OCI-LY1 (cell line): ENCODE results near the gene DMD.

Experiments used
- EZH2 ChIP-seq: fragments of 200-600 bp; sonication (generic), shearing (Covaris generic); IDR thresholded peaks from 2 replicates; pipeline ENCODE4 v1.8.0; 2017; ENCODE audit warnings: borderline replicate concordance, mixed run types, mild to moderate bottlenecking, antibody characterized with exemption, low read length, moderate library complexity, mixed read lengths
- TF ChIP-seq, protein P1 (sequence below): fragments of 200-600 bp; sonication (generic), shearing (Covaris generic); IDR thresholded peaks from 2 replicates; pipeline ENCODE4 v1.5.1; 2017; ENCODE audit warnings: mild to moderate bottlenecking, antibody characterized with exemption, low read length, moderate library complexity, mixed read lengths

DNA sequence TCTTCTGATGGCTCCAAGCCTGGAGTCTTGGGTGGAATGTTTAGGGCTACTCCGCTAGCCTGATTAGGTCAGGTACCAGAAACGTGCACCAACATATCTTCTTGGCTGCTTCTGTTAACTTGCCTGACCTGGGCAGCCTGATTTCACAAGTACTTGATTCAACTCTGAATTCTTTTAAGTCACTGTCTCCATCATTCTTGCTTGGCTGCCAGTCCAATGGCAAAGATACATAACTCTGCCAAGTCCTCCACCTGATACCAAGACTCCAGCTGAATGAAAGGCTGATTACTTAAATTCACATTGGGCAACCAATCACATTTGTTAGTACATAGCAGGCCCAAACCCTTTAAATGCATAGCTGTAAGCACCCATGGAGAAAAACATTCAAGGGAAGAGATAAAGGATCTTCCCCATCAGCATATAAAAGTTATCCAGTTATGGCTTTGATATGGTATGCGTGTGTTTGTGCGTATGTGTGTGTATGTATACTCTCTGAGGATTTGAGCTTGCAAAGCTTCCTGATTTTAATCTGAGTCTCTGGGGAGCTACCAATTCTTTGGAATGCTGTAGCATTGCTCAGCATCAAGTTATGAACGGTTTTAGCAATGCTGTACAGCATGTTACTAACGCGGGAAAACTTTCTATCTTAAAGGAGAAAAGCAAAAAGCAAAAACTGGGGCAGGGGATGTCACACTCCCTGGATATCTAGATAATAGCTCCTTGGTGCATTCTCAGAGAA is 917.2 kb downstream of the DMD start:
- TF ChIP-seq, protein P1, sequence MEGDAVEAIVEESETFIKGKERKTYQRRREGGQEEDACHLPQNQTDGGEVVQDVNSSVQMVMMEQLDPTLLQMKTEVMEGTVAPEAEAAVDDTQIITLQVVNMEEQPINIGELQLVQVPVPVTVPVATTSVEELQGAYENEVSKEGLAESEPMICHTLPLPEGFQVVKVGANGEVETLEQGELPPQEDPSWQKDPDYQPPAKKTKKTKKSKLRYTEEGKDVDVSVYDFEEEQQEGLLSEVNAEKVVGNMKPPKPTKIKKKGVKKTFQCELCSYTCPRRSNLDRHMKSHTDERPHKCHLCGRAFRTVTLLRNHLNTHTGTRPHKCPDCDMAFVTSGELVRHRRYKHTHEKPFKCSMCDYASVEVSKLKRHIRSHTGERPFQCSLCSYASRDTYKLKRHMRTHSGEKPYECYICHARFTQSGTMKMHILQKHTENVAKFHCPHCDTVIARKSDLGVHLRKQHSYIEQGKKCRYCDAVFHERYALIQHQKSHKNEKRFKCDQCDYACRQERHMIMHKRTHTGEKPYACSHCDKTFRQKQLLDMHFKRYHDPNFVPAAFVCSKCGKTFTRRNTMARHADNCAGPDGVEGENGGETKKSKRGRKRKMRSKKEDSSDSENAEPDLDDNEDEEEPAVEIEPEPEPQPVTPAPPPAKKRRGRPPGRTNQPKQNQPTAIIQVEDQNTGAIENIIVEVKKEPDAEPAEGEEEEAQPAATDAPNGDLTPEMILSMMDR: no peak
- no peak for TF ChIP-seq EZH2
